ENCODE measurements around the gene NELFA. TPM values are rescaled to one million over a fixed set of nuclear protein-coding genes. Genes with fewer than 3 reads are reported as not detected.

The NELFA gene
- total RNA-seq, 3 donors from 2014 or later, result 58.1 to 62.5 (median 59.8) TPM

DNA sequence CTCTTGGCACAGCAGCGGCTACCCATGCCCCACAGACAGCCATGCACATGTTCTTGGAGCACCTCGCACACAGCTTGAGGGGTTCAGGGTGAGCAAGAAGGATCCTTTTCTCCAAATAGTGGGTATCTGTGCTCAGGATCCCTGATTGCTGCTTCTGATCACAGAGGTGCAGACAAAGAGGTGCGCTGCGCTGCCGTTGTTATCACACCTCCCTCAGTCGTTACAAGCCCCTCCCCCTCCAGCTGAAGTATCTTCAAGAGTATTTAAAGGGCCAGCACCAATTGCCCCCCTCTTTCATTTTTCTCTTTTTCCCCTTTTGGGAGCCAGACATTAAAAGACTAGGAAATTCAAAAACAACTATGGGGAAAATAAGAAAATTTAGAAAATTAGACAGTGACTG is 44.3 kb downstream of the NELFA start:
- Mint-ChIP-seq H3K4me3 (no peak overlapping the region), H3K36me3 (ENCODE audit: insufficient read depth) (peaks cover 52% of the 10 kb centered on the region), H3K9me3 (no peaks in the 10 kb centered on the region)

DNA sequence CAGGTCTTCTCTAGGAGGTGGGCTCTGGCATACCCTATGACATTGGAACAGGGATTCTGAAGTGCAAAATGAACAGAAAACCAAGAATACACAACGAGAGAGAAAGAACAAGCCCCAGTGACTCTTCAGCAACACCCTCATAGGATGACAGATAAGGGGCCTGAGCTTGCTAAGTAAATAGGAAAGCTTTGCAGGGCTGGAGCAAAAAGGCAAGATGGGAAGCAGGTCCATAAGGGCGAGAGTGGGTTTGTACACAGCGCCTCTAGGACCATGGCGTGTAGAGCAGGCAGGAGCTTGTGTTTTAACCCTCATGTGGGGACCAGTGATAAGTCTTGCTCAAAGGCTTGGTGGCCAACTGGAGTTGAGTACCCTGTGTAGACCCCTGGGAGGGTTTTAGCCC is 45.8 kb downstream of the NELFA start:
- Mint-ChIP-seq H3K36me3 (ENCODE audit: insufficient read depth) (peaks cover 59% of the 10 kb centered on the region), H3K4me3 (no peak overlapping the region), H3K27me3 (ENCODE audit: low read depth) (no peaks in the 10 kb centered on the region), H3K4me1 (ENCODE audit: low read depth) (no peaks in the 10 kb centered on the region), H3K9me3 (no peaks in the 10 kb centered on the region)
- no peak for ATAC-seq
- DNase-seq, result no peak

More for the DNA sequence above, 44.3 kb downstream of the NELFA start:
- ATAC-seq (no peak), DNase-seq (no peak)
- Mint-ChIP-seq H3K4me1 (ENCODE audit: low read depth) (no peaks in the 10 kb centered on the region), H3K27me3 (ENCODE audit: low read depth) (no peaks in the 10 kb centered on the region)

DNA sequence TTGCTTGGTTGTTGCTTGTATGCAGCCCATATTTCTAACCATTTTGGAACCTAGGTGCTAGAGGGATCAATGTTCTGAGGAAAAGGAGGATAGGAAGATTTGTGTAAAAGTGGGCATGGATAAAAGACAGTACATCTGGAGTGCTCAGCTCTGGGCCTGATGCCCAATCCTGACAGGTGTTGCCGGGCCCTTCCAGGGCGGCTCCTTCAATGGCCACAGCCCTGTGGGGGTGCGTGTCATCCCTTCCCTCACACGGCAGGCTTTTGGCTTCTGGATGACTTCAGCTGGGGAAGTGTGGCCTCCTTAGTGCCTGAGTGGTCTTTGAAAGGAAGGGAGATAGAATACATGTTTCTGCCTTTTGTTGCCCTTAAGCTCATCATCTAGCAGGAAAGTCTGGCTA is 47.2 kb downstream of the NELFA start:
- Mint-ChIP-seq H3K36me3 (ENCODE audit: insufficient read depth) (peaks cover 61% of the 10 kb centered on the region), H3K4me1 (ENCODE audit: low read depth) (no peaks in the 10 kb centered on the region), H3K9me3 (no peaks in the 10 kb centered on the region), H3K27me3 (ENCODE audit: low read depth) (no peaks in the 10 kb centered on the region), H3K4me3 (no peak overlapping the region)
- ATAC-seq, result no peak
- no peak for DNase-seq

DNA sequence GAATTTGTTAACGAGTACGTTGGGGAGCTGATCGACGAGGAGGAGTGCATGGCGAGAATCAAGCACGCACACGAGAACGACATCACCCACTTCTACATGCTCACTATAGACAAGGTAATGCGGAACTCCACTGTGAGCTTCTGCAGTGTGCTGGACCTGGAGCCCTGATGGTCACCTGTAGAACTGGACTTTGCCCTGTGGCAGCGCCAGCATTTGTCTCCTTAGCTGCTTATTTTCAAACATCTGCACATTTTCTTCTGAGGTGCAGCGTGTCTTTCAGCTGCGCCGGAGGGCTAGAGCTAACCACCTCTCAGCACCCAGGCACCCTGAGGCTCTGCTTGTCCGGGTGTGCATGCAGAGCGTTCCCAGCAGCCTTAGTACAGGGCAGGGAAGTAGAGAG is 47.7 kb downstream of the NELFA start:
- H3K27me3 Mint-ChIP-seq (ENCODE audit: low read depth), result no peaks in the 10 kb centered on the region
- DNase-seq, result no peak

DNA sequence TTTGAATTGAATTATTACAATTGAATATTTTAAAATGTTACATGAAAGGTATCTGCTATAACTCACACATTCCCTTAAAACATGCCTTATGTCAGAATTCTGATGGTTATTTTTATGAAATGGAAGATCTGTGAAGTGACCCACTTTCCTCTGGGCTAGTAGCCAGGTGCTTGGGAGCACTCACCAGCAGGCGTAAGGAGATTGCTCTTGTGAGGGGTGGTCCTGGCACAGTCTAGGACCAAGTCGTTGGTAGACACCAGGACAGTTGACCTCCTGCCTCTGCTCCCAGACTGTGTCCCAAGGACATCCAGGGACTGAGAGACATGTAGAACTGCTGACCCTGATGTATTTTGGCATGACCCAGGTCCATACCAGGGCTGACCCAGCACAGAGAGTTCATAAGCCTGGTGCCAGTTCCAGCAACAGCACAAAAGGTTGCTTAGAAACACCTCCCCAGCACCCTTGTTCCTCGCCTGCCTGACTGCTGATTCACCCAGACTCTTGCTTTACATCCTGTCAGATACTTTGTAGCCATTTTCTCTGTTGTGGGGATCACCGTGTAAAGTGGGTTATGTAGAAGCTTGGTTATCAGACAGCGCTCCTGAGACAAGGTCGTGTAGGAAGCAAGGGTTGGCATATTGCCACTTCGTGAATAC is 48.5 kb downstream of the NELFA start:
- no peaks in the 10 kb centered on the region for H3K9me3 Mint-ChIP-seq
- no peaks in the 10 kb centered on the region for H3K4me1 Mint-ChIP-seq (ENCODE audit: low read depth)
- ATAC-seq (no peak), DNase-seq (no peak)
- no peaks in the 10 kb centered on the region for H3K27me3 Mint-ChIP-seq (ENCODE audit: low read depth)
- no peak overlapping the region for H3K4me3 Mint-ChIP-seq
- peaks cover 61% of the 10 kb centered on the region for H3K36me3 Mint-ChIP-seq (ENCODE audit: insufficient read depth)

More for the DNA sequence above, 47.7 kb downstream of the NELFA start:
- Mint-ChIP-seq H3K4me1 (ENCODE audit: low read depth) (no peaks in the 10 kb centered on the region), H3K36me3 (ENCODE audit: insufficient read depth) (peaks cover 64% of the 10 kb centered on the region), H3K9me3 (no peaks in the 10 kb centered on the region), H3K4me3 (no peak overlapping the region)
- no peak for ATAC-seq

DNA sequence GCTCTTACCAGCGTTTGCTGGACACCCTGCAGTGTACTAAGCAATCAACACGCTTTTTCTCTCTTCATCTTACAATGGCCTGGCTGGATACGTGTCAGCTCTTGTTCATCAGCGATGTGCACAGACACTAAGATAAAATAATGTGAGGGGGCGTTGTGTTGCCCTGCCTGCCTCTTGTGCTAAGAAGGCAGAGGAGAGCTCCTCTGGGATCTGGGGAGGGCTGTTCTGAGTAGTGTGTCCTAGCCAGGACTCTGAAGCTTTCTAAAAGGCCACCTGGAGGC is 49.7 kb downstream of the NELFA start:
- DNase-seq (no peak), ATAC-seq (no peak)
- H3K4me3 Mint-ChIP-seq, result no peak overlapping the region
- H3K4me1 Mint-ChIP-seq (ENCODE audit: low read depth), result no peaks in the 10 kb centered on the region
- peaks cover 59% of the 10 kb centered on the region for H3K36me3 Mint-ChIP-seq (ENCODE audit: insufficient read depth)
- H3K27me3 Mint-ChIP-seq (ENCODE audit: low read depth), result no peaks in the 10 kb centered on the region
- H3K9me3 Mint-ChIP-seq, result no peaks in the 10 kb centered on the region

DNA sequence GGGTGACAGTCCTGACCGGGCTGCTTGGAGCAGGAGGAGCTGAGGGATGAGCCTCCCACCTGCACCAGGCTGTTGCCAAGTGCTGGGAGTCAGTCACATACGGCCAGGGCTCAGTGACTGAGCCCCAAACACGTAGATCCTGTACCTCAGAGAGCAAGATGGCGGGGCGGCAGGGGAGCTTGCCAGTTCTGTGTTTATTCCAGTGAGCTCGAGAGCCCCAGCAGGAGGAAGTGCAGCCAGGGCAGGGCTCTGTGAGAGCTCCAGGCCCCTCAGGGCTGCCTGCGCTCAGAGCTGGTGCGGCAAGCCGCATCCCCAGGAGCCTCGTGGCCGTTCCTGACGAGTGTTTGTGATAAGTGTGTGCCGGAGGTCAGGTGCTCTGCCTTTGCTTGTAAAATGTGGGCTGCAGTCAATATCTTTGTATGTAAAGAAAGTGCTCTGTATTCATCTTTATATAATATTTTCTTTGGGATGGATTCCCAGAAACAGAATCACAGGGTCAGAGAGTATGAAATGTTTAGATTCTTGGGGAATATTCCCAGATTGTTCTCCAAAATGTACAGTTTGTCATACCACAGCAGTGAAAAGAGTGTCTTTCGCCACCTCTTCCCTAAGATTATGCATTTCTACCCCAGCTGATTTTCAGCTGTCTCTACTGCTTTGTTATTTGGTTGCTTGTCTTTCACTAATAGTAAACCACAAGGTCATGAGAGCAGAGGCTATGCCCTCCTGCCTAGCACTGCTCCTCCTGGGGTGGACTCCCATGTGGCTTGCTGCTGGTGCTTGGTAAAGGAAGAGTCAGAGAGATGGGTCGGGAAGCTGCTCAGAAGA is 50.3 kb downstream of the NELFA start:
- Mint-ChIP-seq H3K4me1 (ENCODE audit: low read depth) (no peaks in the 10 kb centered on the region), H3K9me3 (no peaks in the 10 kb centered on the region), H3K36me3 (ENCODE audit: insufficient read depth) (peaks cover 55% of the 10 kb centered on the region), H3K27me3 (ENCODE audit: low read depth) (no peaks in the 10 kb centered on the region), H3K4me3 (no peak overlapping the region)
- DNase-seq (no peak), ATAC-seq (no peak)

DNA sequence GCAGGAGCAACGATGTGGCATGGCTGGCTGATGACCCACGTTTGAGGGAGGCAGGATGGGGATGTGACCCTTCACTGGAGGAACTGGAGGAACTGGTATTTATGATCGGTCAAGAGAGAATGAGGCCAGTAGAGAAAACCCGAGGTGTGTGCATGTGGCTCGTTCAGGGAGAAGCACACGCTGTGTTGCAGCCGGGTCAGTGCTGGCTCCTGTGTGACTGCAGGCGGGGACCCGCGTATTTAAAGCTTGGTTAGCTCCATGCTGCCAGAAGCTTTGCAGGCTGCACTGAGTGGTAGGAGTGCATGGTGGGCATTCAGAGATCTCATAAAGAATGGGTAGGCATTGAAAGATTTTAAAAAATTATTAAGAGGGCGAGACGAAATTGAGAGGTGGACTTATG is 52.1 kb downstream of the NELFA start:
- Mint-ChIP-seq H3K9me3 (no peaks in the 10 kb centered on the region), H3K4me1 (ENCODE audit: low read depth) (no peaks in the 10 kb centered on the region), H3K4me3 (no peak overlapping the region), H3K27me3 (ENCODE audit: low read depth) (no peaks in the 10 kb centered on the region), H3K36me3 (ENCODE audit: insufficient read depth) (peaks cover 46% of the 10 kb centered on the region)
- DNase-seq (no peak), ATAC-seq (no peak)

DNA sequence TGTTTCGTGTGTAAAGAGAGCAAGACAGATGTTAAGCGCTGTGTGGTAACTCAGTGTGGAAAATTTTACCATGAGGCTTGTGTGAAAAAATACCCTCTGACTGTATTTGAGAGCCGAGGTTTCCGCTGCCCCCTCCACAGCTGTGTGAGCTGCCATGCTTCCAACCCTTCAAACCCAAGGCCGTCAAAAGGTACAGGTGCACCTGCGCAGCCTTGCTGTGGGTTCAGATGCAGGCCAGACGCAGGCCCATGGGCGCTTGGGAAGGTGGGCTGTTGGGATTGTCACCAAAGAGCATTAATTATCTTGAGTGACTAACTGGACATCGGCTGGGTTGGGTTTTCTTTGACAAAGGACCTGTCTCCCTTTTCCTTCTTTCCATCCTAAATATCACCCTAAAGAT is 55.4 kb downstream of the NELFA start:
- no peak for DNase-seq
- Mint-ChIP-seq H3K9me3 (no peaks in the 10 kb centered on the region), H3K27me3 (ENCODE audit: low read depth) (no peaks in the 10 kb centered on the region), H3K36me3 (ENCODE audit: insufficient read depth) (peaks cover 23% of the 10 kb centered on the region), H3K4me1 (ENCODE audit: low read depth) (no peaks in the 10 kb centered on the region), H3K4me3 (no peak overlapping the region)
- ATAC-seq, result no peak

DNA sequence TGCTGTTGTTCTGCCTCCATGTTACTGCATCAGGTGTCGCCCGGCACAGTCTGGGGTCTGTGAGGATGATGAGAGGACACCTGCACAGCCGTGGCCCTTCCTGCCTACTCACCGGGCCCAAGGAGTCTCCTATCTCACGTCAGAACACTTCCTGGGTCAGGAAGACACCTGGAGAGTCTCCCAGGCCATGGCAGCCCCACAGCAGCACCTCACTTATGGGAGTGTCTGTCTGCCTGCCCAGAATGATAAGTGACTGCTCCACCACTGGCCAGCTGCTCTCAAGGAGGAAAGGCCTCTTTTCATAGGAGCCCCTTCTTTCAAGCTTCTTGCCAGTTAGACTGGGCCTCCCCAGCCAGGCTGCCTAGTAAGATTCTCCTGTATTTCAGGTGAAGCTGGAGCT is 56.1 kb downstream of the NELFA start:
- H3K4me3 Mint-ChIP-seq, result no peak overlapping the region
- ATAC-seq (no peak), DNase-seq (no peak)
- H3K9me3 Mint-ChIP-seq, result no peaks in the 10 kb centered on the region
- H3K27me3 Mint-ChIP-seq (ENCODE audit: low read depth), result no peaks in the 10 kb centered on the region
- peaks cover 23% of the 10 kb centered on the region for H3K36me3 Mint-ChIP-seq (ENCODE audit: insufficient read depth)
- H3K4me1 Mint-ChIP-seq (ENCODE audit: low read depth), result no peaks in the 10 kb centered on the region

DNA sequence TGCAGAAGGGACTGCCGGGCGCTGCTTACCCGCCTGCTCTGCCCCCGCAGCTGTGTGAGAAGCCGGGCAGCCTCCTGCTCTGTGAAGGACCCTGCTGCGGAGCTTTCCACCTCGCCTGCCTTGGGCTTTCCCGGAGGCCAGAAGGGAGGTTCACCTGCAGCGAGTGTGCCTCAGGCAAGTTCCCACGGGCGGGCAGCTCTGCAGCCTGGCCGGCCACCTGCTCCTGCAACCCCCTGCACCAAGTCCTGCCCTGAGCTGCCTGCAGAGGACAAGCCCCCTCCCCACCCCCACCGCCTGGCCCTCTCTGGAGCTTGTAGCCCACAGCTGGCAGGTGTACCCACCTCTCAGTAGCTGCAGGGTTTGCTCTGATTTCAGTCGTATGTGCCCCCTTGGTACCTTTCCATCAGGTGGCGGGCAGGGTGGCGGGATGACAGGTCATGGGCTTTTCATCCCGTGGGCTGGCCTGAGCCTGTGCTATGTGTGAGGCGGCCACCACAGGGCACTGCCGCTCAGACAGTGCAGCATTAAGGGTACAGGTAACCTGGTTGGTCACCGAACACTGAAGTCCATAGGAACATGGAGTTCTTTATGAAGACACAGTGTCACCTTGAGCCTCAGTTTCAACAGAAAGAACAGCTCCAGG is 56.6 kb downstream of the NELFA start:
- DNase-seq, result no peak

DNA sequence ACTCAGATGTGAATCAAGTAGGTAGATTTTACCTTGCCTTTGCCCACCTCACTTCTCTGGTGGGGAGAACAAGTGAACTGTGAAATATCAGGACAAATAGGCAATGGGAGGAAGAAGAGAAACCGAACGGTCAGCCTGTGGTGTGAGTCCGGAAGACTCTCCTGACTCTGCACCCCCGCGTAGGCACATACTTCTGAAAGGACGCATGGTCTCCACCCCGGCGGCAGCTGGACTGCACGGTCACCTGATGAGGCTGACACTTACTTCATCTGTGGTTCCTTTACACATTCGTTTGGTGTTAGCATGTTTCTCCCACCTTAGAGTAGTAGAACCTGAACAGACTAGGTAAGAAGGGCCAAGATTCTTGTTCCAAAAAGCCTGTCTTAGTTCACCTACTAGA is 58.4 kb downstream of the NELFA start:
- H3K4me3 Mint-ChIP-seq, result no peak overlapping the region
- H3K36me3 Mint-ChIP-seq (ENCODE audit: insufficient read depth), result peaks cover 13% of the 10 kb centered on the region
- no peaks in the 10 kb centered on the region for H3K27me3 Mint-ChIP-seq (ENCODE audit: low read depth)
- H3K9me3 Mint-ChIP-seq, result no peaks in the 10 kb centered on the region
- H3K4me1 Mint-ChIP-seq (ENCODE audit: low read depth), result no peaks in the 10 kb centered on the region
- no peak for ATAC-seq
- no peak for DNase-seq

More for the DNA sequence above, 56.6 kb downstream of the NELFA start:
- no peaks in the 10 kb centered on the region for H3K9me3 Mint-ChIP-seq
- no peaks in the 10 kb centered on the region for H3K4me1 Mint-ChIP-seq (ENCODE audit: low read depth)
- H3K4me3 Mint-ChIP-seq, result no peak overlapping the region
- ATAC-seq, result no peak
- H3K27me3 Mint-ChIP-seq (ENCODE audit: low read depth), result no peaks in the 10 kb centered on the region
- peaks cover 23% of the 10 kb centered on the region for H3K36me3 Mint-ChIP-seq (ENCODE audit: insufficient read depth)

DNA sequence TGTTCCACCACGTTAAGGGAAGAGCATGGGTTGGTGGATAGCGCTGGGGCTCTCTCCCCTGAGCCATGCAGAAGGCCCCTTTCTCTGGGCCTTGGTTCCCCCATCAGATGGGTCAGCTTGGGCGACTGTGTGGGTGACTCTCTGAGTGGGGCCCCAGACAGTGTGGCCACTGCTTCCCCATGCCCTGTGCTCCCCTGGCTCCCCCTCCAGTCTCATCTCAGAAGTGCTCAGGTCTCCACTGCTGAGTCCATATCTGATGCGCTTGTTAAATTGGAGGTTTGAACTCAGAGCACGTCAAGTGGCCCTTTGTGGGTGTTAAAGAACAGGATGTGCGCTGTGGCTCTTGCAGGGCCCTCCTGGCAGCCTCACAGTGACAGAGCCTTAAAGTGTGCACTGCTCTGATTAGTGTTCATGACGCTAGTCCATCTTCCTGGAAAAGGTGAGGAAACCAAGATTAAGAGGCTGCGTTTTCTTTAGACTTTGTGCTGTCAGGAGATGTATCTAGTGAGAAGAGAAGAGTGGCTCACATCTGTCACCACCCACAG is 59.8 kb downstream of the NELFA start:
- DNase-seq (no peak), ATAC-seq (no peak)
- Mint-ChIP-seq H3K4me1 (ENCODE audit: low read depth) (no peaks in the 10 kb centered on the region), H3K36me3 (ENCODE audit: insufficient read depth) (peaks cover 7% of the 10 kb centered on the region), H3K4me3 (no peak overlapping the region), H3K9me3 (no peaks in the 10 kb centered on the region), H3K27me3 (ENCODE audit: low read depth) (no peaks in the 10 kb centered on the region)

DNA sequence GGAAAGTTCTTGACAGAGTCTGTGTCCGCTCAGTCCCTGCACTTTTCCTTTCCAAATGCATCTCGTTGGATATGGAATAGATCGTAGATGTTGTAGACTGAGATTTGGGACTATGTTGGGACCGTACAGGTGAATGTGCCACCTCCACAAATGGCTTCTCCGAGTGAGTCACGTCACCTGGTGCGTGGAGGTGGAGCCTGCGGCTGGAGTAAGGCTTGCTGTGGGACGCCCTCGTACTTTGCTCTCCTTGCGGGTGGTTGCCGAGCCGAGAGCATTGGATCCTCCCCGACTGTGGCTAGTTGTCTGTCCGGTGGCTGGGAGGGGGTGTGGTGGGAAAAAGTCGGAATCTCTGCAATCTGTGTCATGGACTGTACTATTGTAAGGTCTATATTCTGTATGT is 60.5 kb downstream of the NELFA start:
- Mint-ChIP-seq H3K4me1 (ENCODE audit: low read depth) (no peaks in the 10 kb centered on the region), H3K36me3 (ENCODE audit: insufficient read depth) (peaks cover 7% of the 10 kb centered on the region), H3K4me3 (no peak overlapping the region), H3K9me3 (no peaks in the 10 kb centered on the region), H3K27me3 (ENCODE audit: low read depth) (no peaks in the 10 kb centered on the region)
- ATAC-seq (no peak), DNase-seq (no peak)

DNA sequence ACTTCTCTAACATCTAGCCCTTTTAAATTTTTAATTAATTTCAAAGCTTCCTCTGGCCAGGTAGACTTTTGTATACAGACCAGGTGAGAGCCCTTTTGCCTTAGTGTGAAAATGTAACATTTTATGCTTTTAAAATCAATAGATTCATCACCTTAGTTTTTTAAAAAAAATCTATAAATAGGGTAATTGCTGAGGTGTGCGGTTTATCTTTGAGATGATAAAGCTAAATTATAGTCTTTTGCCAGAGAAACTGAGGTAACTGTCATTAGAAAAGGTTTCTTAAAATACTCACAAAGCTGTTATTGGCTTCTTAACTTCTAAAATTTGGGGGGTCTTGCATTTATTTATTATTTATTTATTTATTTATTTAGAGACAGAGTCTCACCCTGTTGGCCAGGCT is 62.9 kb downstream of the NELFA start:
- ATAC-seq, result no peak
- H3K4me1 Mint-ChIP-seq (ENCODE audit: low read depth), result no peaks in the 10 kb centered on the region
- H3K36me3 Mint-ChIP-seq (ENCODE audit: insufficient read depth), result peaks cover 10% of the 10 kb centered on the region
- no peaks in the 10 kb centered on the region for H3K27me3 Mint-ChIP-seq (ENCODE audit: low read depth)
- H3K9me3 Mint-ChIP-seq, result no peaks in the 10 kb centered on the region
- DNase-seq, result no peak
- H3K4me3 Mint-ChIP-seq, result no peak overlapping the region
